Measurements from ENCODE around the gene BTBD2.

The BTBD2 gene

GRCh38 chr19:1952635-1953034 is 62.9 kb downstream of the BTBD2 start:
- no peak overlapping the region for H3K4me3 ChIP-seq (ENCODE audit: low read length, poor library complexity, severe bottlenecking)
- no peaks in the 10 kb centered on the region for H3F3A ChIP-seq (ENCODE audit: low read depth)
- peaks cover 70% of the 10 kb centered on the region for H4K20me1 ChIP-seq (ENCODE audit: insufficient read depth, low read length, poor library complexity, severe bottlenecking)

GRCh38 chr19:1950640-1951039 is 64.9 kb downstream of the BTBD2 start:
- H3K9ac ChIP-seq (ENCODE audit: low read depth, low read length, poor library complexity, severe bottlenecking) = no peak overlapping the region
- no peak overlapping the region for H3K4me2 ChIP-seq (ENCODE audit: low read depth, low read length, poor library complexity, severe bottlenecking)
- H3K79me2 ChIP-seq (ENCODE audit: insufficient read depth, low read length) = peaks cover 91% of the 10 kb centered on the region
- no peak overlapping the region for H3K4me3 ChIP-seq (ENCODE audit: low read length, poor library complexity, severe bottlenecking)
- H4K20me1 ChIP-seq (ENCODE audit: insufficient read depth, low read length, poor library complexity, severe bottlenecking) = peaks cover 72% of the 10 kb centered on the region
- no peaks in the 10 kb centered on the region for H3K27me3 ChIP-seq (ENCODE audit: insufficient read depth, low read length, poor library complexity, severe bottlenecking)
- H3K9me3 ChIP-seq (ENCODE audit: insufficient read depth, low read depth, low read length) = no peaks in the 10 kb centered on the region
- TF ChIP-seq EZH2phosphoT487 (IDR thresholded peaks at IDR 0.05; ENCODE audit: borderline replicate concordance) = no peak
- TF ChIP-seq CTCF (conservative IDR thresholded peaks at IDR 0.05; ENCODE audit: low read length) = no peak
- H3F3A ChIP-seq (ENCODE audit: low read depth) = no peaks in the 10 kb centered on the region
- no peaks in the 10 kb centered on the region for H3K9me2 ChIP-seq (replicated peaks; ENCODE audit: low read depth, low read length)
- H3K4me1 ChIP-seq (ENCODE audit: insufficient read depth, low read length, poor library complexity, severe bottlenecking) = no peaks in the 10 kb centered on the region
- peaks cover 21% of the 10 kb centered on the region; the same call in 1 of the 2 replicates for H3K36me3 ChIP-seq (ENCODE audit: insufficient read depth, low read length)
- no peak overlapping the region for H2AFZ ChIP-seq (ENCODE audit: low read length)

More at GRCh38 chr19:1952635-1953034, 62.9 kb downstream of the BTBD2 start:
- Histone ChIP-seq H2AFZ (ENCODE audit: low read length) (no peak overlapping the region), H3K4me2 (ENCODE audit: low read depth, low read length, poor library complexity, severe bottlenecking) (no peak overlapping the region), H3K4me1 (ENCODE audit: insufficient read depth, low read length, poor library complexity, severe bottlenecking) (no peaks in the 10 kb centered on the region), H3K27me3 (ENCODE audit: insufficient read depth, low read length, poor library complexity, severe bottlenecking) (no peaks in the 10 kb centered on the region), H3K36me3 (ENCODE audit: insufficient read depth, low read length) (peaks cover 21% of the 10 kb centered on the region; the same call in 1 of the 2 replicates), H3K79me2 (ENCODE audit: insufficient read depth, low read length) (peaks cover 96% of the 10 kb centered on the region), H3K9ac (ENCODE audit: low read depth, low read length, poor library complexity, severe bottlenecking) (no peak overlapping the region), H3K9me3 (ENCODE audit: insufficient read depth, low read depth, low read length) (no peaks in the 10 kb centered on the region), H3K9me2 (replicated peaks; ENCODE audit: low read depth, low read length) (no peaks in the 10 kb centered on the region)
- TF ChIP-seq EZH2phosphoT487 (IDR thresholded peaks at IDR 0.05; ENCODE audit: borderline replicate concordance) (no peak), CTCF (conservative IDR thresholded peaks at IDR 0.05; ENCODE audit: low read length) (no peak)

GRCh38 chr19:1949304-1950101 is 66.0 kb downstream of the BTBD2 start:
- H4K20me1 ChIP-seq (ENCODE audit: insufficient read depth, low read length, poor library complexity, severe bottlenecking) = peaks cover 72% of the 10 kb centered on the region
- TF ChIP-seq CTCF (conservative IDR thresholded peaks at IDR 0.05; ENCODE audit: low read length) (no peak), EZH2phosphoT487 (IDR thresholded peaks at IDR 0.05; ENCODE audit: borderline replicate concordance) (no peak)

More at GRCh38 chr19:1949304-1950101, 66.0 kb downstream of the BTBD2 start:
- Histone ChIP-seq H3K4me1 (ENCODE audit: insufficient read depth, low read length, poor library complexity, severe bottlenecking) (no peaks in the 10 kb centered on the region), H3K9me3 (ENCODE audit: insufficient read depth, low read depth, low read length) (no peaks in the 10 kb centered on the region), H3K36me3 (ENCODE audit: insufficient read depth, low read length) (peaks cover 21% of the 10 kb centered on the region; the same call in 1 of the 2 replicates), H3F3A (ENCODE audit: low read depth) (no peaks in the 10 kb centered on the region), H3K4me2 (ENCODE audit: low read depth, low read length, poor library complexity, severe bottlenecking) (no peak overlapping the region), H3K27me3 (ENCODE audit: insufficient read depth, low read length, poor library complexity, severe bottlenecking) (no peaks in the 10 kb centered on the region), H2AFZ (ENCODE audit: low read length) (no peak overlapping the region), H3K9me2 (replicated peaks; ENCODE audit: low read depth, low read length) (no peaks in the 10 kb centered on the region), H3K4me3 (ENCODE audit: low read length, poor library complexity, severe bottlenecking) (no peak overlapping the region), H3K79me2 (ENCODE audit: insufficient read depth, low read length) (peaks cover 91% of the 10 kb centered on the region), H3K9ac (ENCODE audit: low read depth, low read length, poor library complexity, severe bottlenecking) (no peak overlapping the region)

Measured in Loucy (cell line).